Dedifferentiated amniotic fluid mesenchymal stem cell (primary cell): ENCODE measurements around the gene A1BG.
A peak's percentile ranks its signal among the peaks of the same experiment; 100 is the strongest.
"Not testable (repeated sequence)": the region's sequence is repeated elsewhere in the genome, so short reads cannot be mapped to it uniquely, and the experiment has no call there.

Experiments
- DNase-seq: peaks from one replicate; pipeline ENCODE4 v3.0.0-alpha.2; 2016; ENCODE audit errors: extremely low spot score

A1BG gene

GRCh38 chr19:58385891-58386575, 32.7 kb upstream of the A1BG start:
- DNase-seq = no peak

DNA sequence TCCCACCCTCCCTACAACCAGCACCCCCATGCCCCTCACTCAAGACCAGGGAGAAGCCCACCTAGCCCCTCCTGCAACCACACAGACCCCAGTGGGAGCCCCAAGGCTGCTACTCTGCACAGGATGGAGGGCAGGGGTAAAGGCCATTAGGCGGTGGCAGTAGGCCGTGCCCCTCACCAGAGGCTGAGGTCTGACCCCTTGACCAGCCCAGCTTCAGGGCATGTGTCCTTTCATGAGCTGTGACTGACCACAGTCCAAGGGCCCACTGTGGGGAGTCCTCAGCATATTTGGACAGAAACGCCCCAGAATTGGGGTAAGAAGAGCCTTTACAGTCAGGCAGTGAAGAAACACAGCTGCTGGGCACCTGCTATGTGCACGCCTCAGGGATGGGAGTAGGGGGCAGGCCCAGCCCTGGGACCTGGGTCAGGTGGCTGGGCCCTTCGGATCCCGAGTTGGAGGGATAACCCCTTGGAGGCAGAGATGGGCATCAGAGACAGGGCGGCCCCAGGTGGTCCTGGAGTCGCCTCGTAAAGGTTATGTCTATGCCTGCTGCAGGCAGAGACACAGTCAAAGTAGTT, 32.1 kb upstream of the A1BG start:
- no peak for DNase-seq

DNA sequence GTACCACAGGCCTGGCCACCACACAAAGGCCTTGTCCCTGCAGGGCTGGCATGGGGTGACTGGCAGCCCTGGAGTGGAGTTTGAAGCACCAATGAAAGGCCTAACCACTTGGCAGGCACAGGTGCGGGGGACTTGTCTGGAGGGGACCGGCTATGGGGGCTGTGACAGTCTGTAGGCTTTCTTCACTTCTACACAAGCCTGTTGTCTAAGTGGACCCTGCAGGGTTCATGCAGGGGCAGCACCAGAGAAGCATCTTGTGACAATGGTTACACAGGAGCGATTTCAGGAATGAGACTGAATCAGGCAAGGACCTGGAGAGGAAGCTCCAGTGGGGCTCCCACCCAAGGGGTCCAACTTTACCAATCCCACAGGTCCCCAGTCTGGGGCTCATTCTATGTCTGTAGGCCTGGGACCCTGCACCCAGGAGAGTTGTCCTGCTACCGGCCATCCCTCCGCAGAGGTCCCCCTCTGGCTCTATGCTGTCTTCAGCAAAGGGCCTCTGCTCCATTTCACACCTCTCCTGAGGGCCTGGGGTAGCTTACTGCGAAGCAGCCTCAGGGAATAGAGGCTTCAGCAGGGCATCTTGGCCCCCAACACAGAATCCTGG, 29.8 kb upstream of the A1BG start:
- DNase-seq = no peak

GRCh38 chr19:58381460-58382212, 28.3 kb upstream of the A1BG start:
- DNase-seq = no peak

- peak; percentile 100 for DNase-seq
Measured at GRCh38 chr19:58380662-58381459, 27.6 kb upstream of the A1BG start, which contains the start of gene ZNF837. Gene ZNF837, minus strand, starts transcription at chr19:58381030. Its CDS starts 11,698 bp downstream, at chr19:58369332.

- DNase-seq = no peak
Measured at GRCh38 chr19:58380037-58380661, 26.9 kb upstream of the A1BG start.

DNA sequence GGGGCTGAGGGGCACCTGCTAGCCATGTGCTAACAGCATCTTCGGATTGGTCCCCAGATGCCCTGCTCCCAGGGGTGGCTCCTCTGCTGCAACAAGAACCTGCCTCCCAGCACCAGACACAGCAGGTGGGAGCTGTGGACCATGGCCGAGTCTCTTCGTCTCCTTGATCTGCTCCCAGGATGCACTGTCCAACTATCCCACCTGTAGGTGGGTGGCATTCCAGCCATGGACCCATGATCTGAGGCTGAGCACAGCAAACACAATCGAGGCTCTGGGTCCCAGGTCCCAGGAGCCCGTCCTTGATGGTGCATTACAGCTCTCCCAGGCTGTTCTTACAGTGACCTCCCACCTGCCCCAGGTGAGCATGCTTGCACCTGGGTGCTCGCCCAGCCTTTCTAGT, 26.0 kb upstream of the A1BG start:
- DNase-seq = no peak

DNA sequence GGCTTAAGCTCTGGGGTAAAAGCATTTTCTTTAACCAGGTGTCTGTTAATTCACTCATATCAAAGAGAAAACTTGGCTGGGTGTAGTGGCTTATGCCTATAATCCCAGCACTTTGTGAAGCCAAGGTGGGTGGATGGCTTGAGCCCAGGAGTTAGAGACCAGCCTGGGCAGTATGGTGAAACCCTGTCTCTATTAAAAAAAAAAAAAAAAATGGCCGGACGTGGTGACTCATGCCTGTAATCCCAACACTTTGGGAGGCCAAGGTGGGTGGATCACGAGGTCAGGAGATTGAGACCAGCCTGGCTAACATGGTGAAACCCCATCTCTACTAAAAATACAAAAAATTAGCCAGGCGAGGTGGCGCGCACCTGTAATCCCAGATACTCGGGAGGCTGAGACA, 23.4 kb upstream of the A1BG start:
- DNase-seq = not testable (repeated sequence)

DNA sequence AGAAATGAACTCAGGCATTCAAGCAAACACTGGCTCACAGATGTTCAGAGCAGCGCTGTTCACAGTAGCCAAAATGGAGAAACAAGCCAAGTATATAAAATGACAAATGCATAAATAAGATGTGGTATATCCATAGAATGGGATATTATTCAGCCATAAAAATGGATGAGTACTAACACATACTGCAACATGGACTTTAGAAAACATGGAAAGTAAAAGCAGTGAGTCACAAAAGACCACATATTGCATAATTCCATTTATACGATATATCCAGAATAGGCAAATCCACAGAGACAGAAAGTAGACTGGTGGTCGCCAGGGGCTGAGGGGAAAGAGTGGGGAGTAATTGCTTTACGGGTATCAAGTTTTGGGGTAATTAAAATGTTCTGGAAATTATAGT, 20.9 kb upstream of the A1BG start:
- DNase-seq = no peak

DNA sequence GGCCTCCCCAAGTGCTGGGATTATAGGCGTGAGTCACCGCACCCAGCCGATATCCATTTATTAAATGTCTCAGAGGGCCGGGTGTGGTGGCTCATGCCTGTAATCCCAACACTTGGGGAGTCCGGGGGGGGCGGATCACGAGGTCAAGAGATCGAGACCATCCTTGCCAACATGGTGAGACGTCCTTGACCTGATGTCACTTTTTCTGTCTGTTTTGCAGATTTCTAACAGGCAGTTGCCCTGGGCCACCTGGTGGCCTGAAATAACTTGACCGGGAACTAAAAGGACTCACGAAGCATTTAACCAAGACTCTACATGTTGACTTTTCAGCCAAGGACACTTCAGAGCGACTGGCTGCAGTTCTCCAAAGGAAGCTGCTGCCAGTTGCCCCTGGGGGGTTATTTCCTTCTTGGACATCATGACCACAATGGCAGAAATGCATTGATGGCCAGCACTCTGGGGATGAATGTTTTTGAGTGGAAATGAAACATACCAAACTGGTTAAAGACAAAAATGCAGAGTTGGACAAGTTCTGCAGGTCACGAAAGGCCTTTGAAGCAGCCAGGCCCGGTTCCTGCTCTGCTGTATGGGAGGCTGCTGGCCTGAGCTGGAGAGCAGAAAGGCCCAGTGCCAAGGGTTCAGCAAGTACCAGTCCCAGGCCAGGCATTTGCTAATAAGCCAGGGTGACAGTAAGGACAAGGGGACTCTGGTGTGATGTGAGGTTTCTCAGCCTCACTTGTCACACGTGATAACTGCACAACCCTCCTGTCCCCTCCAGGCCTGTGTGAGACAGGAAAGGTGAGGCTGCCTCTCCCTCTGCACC, 19.2 kb upstream of the A1BG start:
- no peak for DNase-seq

DNA sequence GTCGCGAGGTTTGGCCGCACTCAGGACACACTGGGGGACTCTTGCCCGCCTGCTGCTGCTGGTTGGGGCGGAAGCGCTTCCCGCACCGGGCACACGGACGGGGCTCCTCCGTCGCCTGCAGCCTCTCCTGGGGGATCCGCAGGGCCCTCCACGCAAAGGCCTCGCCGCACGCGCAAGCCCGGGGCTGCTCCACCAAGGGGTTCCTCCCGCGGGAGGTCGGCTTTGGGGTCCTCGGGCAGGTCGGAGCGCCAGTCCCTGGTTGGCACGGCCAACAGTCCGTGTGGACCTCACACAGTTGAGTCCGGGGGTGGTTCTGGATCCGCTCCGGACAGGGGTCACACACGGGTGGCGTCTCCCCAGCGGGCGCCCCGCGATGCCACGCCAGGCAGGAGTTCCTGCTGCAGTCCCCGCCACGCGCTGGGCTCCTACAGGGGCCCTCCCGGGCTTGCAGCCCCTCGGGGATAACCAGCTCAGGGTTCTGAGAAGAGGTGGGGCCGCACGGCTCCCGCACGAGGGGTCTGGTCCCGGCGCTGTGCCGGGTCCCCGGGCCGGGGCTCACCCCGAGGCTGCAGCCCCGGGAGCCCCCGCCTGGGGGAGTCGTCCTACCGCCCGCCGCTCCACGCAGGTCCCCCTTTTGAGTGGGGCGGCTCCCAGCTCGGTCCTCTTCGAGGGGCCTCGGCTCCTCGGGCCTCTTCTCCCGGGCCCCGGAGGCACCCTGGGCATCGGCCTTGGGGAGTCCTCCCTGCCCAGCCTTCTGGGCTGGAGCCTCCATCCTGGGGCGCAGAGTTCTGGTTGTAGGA, 15.5 kb upstream of the A1BG start:
- no peak for DNase-seq

DNA sequence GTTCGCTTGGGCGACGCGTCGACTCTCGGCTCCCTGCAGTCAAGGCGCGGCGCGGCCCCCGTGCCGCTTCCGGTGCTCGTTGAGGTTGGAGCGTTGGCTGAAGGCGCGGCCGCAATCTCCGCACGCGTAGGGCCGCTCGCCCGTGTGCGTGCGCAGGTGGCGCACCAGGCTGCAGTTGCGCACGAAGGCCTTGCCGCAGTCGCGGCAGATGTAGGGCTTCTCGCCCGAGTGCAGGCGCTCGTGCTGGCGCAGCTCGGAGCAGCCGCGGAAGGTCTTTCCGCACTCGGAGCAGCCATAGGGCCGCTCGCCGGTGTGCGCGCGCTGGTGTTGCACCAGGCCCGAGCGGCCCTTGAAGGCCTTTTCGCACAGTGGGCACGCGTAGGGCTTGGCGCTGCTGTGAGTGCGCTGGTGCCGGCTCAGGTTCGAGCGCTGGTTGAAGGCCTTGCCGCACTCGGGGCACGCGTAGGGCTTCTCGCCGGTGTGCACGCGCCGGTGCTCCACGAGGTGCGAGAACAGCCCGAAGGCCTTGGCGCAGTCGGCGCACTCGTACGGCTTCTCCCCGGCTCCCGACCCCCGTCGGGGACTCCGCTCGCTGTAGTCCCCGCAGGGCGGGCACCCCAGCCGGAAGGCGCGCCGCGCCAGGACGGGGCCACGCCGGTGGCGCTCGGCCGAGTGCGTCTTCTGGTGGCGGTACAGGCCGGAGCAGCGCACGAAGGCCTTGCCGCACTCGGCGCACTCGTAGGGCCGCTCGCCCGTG, 14.6 kb upstream of the A1BG start:
- no peak for DNase-seq

GRCh38 chr19:58366585-58367430, 13.5 kb upstream of the A1BG start:
- no peak for DNase-seq

GRCh38 chr19:58364146-58364545, 10.9 kb upstream of the A1BG start:
- no peak for DNase-seq

DNA sequence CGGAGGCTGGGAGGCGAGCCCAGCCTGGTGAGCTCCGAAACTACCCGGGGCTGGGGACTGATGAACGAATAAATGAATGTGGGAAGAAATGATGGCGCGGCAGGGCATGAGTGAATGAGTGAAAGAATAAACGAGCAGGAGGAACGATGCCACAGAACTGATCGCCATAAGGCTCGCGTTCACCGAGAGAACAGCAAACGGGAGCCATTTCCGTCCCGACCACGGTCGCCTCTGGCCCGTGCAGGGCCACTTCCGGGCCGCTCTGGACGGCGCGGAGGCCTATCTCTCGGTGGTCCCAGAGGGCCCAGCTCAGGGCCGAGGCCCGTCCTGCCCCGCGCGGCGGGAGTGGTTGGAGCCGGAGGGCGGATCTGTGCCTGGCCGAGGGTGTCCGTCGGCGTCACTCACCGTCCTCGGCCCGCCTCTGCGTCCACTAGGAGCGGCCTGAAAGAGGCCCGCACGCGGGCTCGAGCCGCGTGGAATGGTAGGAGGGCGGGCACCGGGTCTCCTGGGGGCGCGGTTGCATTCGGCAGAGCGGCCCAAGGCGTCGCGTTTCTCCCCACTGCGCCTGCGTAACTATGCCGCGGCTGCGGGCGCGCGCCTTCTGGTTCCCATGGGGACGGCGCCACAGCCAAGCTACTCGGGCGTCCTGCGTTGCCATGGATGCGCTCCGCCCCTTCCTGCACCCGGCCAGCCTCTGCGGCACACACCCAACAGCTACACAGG, 9.1 kb upstream of the A1BG start, which contains the start of gene ZNF497:
Gene ZNF497 (minus strand): TSS at position 480 of the 723 bp plus-strand sequence. CDS start 5,116 bp downstream, outside the sequence.
- peak; percentile 94 for DNase-seq

GRCh38 chr19:58361900-58362271, 8.6 kb upstream of the A1BG start:
- DNase-seq = no peak
